Measurements from ENCODE around the gene SPINK6. TPM values are rescaled to one million over a fixed set of nuclear protein-coding genes. Genes with fewer than 3 reads are reported as not detected.

Gene SPINK6
- total RNA-seq, 1 donor from 2014 or later: not detected

DNA sequence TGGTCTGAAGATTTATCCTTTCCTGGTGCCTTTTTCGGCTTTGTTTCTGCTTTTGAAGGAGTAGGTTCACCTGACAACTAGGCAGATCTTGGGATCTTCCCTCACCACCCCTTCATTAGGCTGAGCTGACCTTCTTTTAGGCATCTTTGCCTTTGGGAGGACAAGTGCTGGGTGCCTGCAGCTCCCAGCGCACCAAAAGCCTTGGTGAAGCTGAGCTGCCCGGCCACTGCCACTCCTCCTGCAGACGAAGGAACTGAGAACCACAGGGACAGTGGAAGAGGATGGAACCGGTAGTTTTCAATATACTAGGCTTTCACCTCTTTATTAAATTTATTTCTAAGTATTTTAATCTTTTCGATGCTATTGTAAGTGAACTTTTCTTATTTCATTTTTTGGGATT, 18.7 kb downstream of the SPINK6 start:
- no peak overlapping the region for H3K27ac Mint-ChIP-seq
- TF ChIP-seq, protein P1, sequence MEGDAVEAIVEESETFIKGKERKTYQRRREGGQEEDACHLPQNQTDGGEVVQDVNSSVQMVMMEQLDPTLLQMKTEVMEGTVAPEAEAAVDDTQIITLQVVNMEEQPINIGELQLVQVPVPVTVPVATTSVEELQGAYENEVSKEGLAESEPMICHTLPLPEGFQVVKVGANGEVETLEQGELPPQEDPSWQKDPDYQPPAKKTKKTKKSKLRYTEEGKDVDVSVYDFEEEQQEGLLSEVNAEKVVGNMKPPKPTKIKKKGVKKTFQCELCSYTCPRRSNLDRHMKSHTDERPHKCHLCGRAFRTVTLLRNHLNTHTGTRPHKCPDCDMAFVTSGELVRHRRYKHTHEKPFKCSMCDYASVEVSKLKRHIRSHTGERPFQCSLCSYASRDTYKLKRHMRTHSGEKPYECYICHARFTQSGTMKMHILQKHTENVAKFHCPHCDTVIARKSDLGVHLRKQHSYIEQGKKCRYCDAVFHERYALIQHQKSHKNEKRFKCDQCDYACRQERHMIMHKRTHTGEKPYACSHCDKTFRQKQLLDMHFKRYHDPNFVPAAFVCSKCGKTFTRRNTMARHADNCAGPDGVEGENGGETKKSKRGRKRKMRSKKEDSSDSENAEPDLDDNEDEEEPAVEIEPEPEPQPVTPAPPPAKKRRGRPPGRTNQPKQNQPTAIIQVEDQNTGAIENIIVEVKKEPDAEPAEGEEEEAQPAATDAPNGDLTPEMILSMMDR (IDR thresholded peaks at IDR 0.05; ENCODE audit: unreplicated experiment): no peak
- peaks cover 7% of the 10 kb centered on the region for H3K27me3 Mint-ChIP-seq
- peaks cover 8% of the 10 kb centered on the region for H3K9me3 Mint-ChIP-seq (ENCODE audit: low read depth)
- H3K4me1 Mint-ChIP-seq (ENCODE audit: low read depth): no peaks in the 10 kb centered on the region
- no peaks in the 10 kb centered on the region for H3K36me3 Mint-ChIP-seq (ENCODE audit: insufficient read depth)
- DNase-seq (ENCODE audit: low spot score, unreplicated experiment): no peak
- H3K4me3 Mint-ChIP-seq (ENCODE audit: low read depth): no peak overlapping the region

DNA sequence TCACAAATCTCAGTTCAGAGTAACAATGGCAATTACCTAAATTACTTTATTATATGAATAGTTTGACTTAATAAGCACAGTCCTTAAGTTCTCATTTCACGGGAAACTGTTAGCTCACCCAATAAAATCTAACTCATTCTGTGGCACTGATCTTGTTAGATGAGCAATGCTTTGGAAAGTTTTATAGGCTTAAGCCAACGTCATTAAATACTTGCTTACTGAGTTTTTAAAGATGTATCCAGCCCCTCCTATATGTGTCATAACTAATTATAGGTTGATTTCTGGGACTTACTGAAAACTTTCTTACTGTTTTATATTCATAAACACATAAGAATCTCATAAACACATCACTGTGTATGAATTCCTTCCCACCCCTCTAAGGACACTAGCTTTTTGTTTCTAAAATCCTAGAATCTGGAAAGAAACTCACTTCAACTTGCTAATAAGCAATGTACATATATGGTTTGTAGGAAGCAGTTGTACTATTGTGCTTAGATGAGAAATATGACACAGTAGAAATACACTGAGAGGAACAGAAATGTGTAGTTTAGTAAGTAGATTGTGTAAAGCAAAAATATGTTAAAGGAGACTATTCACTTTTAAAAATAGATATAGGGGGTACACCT, 21.4 kb downstream of the SPINK6 start:
- no peak for DNase-seq (ENCODE audit: low spot score, unreplicated experiment)
- Mint-ChIP-seq H3K4me3 (ENCODE audit: low read depth) (no peak overlapping the region), H3K27ac (no peak overlapping the region), H3K4me1 (ENCODE audit: low read depth) (no peaks in the 10 kb centered on the region), H3K36me3 (ENCODE audit: insufficient read depth) (no peaks in the 10 kb centered on the region), H3K27me3 (peaks cover 7% of the 10 kb centered on the region), H3K9me3 (ENCODE audit: low read depth) (no peaks in the 10 kb centered on the region)
- TF ChIP-seq, protein P1 (IDR thresholded peaks at IDR 0.05; ENCODE audit: unreplicated experiment): no peak

DNA sequence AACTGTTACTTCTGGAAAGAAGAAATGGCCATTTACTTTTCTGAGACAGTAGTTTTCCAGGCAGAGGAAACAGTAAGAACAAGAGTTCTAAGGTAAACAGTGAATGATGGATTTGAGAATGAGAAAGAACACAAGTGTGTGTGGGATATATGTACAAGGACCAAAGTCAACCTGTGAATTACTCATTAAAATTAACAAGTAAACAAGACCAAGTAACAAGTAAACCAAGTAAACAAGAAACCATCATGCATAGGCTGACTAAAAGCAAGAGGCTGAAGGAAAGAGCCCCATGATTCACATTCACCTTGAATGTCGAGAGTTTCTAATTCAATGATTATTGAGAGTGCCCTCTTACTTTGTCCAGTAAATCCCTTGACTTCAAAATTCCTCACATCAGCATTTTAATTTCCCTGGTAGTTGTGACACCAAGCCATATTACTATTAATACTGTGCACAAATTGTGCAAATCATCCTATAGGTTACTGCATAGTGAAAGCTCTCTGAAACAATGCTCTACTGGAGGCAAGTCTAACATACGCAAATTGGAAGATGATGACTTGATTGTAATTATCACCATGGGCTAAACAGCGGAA, 25.6 kb downstream of the SPINK6 start:
- Mint-ChIP-seq H3K27ac (no peak overlapping the region), H3K27me3 (no peaks in the 10 kb centered on the region), H3K4me3 (ENCODE audit: low read depth) (no peak overlapping the region), H3K9me3 (ENCODE audit: low read depth) (peaks cover 3% of the 10 kb centered on the region), H3K36me3 (ENCODE audit: insufficient read depth) (peaks cover 1% of the 10 kb centered on the region), H3K4me1 (ENCODE audit: low read depth) (no peaks in the 10 kb centered on the region)
- no peak for DNase-seq (ENCODE audit: low spot score, unreplicated experiment)
- TF ChIP-seq, protein P1 (IDR thresholded peaks at IDR 0.05; ENCODE audit: unreplicated experiment): no peak

DNA sequence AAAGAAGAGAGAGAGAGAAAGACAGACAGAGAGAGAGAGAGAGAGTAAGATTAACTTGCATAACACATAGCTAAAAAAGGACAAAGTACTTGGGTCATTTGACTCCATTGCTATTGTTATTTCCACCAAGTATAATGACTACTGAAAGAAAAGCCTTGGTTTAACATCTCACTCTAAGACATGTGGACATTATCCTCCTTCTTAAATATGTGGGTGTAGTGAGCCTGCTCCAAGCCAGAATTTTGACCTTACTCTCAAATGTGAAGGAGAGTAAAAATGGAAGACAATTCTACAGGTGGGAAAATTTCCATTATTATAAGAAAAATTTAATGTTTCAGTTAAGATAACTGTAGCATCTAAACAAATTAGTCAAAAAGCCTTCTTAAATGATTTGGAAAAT, 27.0 kb downstream of the SPINK6 start:
- Mint-ChIP-seq H3K4me1 (ENCODE audit: low read depth) (no peaks in the 10 kb centered on the region), H3K4me3 (ENCODE audit: low read depth) (no peak overlapping the region), H3K27me3 (no peaks in the 10 kb centered on the region), H3K36me3 (ENCODE audit: insufficient read depth) (peaks cover 1% of the 10 kb centered on the region), H3K9me3 (ENCODE audit: low read depth) (peaks cover 3% of the 10 kb centered on the region), H3K27ac (no peak overlapping the region)
- TF ChIP-seq, protein P1 (IDR thresholded peaks at IDR 0.05; ENCODE audit: unreplicated experiment): no peak
- no peak for DNase-seq (ENCODE audit: low spot score, unreplicated experiment)

DNA sequence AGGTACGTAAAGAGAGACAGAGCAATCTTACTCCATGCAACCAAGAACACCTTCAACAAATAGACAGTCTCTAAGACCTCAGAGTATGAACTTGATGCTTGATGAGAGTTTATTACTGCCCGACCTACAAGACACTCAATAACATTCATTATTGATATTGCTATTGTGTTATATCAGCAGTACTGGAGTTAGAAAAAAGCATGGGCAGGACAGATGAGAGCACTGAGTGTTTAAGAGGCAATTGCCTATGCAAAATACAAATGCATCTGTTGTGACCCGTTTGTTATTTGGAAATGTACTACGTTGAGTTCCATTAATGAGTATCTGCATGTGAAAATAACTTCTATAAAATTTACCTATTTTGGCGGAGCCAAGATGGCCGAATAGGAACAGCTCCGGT, 27.4 kb downstream of the SPINK6 start:
- Mint-ChIP-seq H3K4me1 (ENCODE audit: low read depth) (no peaks in the 10 kb centered on the region), H3K27ac (no peak overlapping the region), H3K27me3 (no peaks in the 10 kb centered on the region), H3K9me3 (ENCODE audit: low read depth) (peaks cover 3% of the 10 kb centered on the region), H3K36me3 (ENCODE audit: insufficient read depth) (peaks cover 1% of the 10 kb centered on the region), H3K4me3 (ENCODE audit: low read depth) (peak overlapping the region; percentile 68)
- TF ChIP-seq, protein P1 (IDR thresholded peaks at IDR 0.05; ENCODE audit: unreplicated experiment): no peak
- no peak for DNase-seq (ENCODE audit: low spot score, unreplicated experiment)

Measured in progenitor cell of endocrine pancreas (in vitro differentiated cells).